Measurements from ENCODE around the gene NPTX2. TPM values are rescaled to one million over a fixed set of nuclear protein-coding genes. Genes with fewer than 3 reads are reported as not detected.

NPTX2 gene
- total and polyA plus RNA-seq, 11 donors: 0.21 to 32.0 (median 4.5) TPM

DNA sequence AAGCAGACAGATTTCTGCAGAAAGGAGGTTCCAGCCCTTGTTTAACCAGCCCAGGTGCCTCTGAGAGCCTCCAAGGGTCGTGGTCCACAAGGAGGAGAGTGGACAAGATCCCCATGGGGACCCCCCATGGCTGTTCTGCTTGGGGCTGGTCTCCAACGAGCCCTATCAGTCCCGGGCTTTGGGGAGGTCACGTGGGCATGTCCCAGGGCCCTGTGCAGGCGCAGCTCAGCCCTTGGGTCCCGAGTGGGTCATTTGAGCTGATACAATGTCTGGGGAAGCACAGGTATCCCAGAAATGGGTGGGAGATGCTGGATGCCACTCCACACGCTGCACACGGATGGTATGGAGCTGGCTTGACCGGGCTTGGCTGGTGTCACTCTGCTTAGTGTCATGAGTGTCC, 57.8 kb downstream of the NPTX2 start:
- intact Hi-C loops (cut with DNase I): no loop called here
- peaks cover 0 to 31% (median 0%) of the 10 kb centered on the region in 9 donors for H3K27me3 ChIP-seq
- no peak overlapping the region for H3K27ac ChIP-seq
- no peak for DNase-seq
- no peak overlapping the region for H3K4me3 ChIP-seq
- no peaks in the 10 kb centered on the region for H3K36me3 ChIP-seq
- peaks cover 0 to 16% (median 4%) of the 10 kb centered on the region in 12 donors for H3K9me3 ChIP-seq
- H3K4me1 ChIP-seq: no peaks in the 10 kb centered on the region
- WGBS, 4 donors: 50 to 71% (median 60%) methylated on average over 8 to 9 of the region's 9 CpGs
- no peak for ATAC-seq
- TF ChIP-seq, protein P1, sequence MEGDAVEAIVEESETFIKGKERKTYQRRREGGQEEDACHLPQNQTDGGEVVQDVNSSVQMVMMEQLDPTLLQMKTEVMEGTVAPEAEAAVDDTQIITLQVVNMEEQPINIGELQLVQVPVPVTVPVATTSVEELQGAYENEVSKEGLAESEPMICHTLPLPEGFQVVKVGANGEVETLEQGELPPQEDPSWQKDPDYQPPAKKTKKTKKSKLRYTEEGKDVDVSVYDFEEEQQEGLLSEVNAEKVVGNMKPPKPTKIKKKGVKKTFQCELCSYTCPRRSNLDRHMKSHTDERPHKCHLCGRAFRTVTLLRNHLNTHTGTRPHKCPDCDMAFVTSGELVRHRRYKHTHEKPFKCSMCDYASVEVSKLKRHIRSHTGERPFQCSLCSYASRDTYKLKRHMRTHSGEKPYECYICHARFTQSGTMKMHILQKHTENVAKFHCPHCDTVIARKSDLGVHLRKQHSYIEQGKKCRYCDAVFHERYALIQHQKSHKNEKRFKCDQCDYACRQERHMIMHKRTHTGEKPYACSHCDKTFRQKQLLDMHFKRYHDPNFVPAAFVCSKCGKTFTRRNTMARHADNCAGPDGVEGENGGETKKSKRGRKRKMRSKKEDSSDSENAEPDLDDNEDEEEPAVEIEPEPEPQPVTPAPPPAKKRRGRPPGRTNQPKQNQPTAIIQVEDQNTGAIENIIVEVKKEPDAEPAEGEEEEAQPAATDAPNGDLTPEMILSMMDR (IDR thresholded peaks at IDR 0.05): no peak
- TF ChIP-seq POLR2A (IDR thresholded peaks at IDR 0.05): no peak

DNA sequence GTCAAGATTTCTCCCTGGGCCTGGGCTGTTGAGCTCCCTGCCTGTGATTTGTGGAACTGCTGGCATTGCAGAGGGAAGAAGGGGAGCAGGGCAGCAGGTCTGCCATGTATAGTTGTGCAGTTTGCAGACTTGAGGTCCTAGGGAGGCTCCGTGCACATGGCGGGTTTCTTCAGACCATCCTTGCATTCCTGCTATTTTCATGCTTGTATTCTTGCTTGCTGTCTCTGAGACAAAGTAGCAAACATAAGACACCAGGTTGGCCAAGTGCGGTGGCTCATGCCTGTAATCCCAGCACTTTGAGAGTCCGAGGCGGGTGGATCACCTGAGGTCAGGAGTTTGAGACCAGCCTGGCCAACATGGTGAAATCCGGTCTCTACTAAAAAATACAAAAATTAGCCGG, 61.1 kb downstream of the NPTX2 start:
- Histone ChIP-seq H3K9me3 (peaks cover 0 to 8% (median 0%) of the 10 kb centered on the region in 12 donors), H3K4me1 (no peaks in the 10 kb centered on the region), H3K27ac (no peak overlapping the region), H3K36me3 (no peaks in the 10 kb centered on the region), H3K27me3 (peaks cover 0 to 13% (median 0%) of the 10 kb centered on the region in 9 donors), H3K4me3 (no peak overlapping the region)
- TF ChIP-seq POLR2A (IDR thresholded peaks at IDR 0.05): no peak
- ATAC-seq (no peak), DNase-seq (no peak)
- 87 to 93% (median 92%) methylated on average over 7 of the region's 7 CpGs for WGBS, 4 donors
- intact Hi-C loops (cut with DNase I): no loop called here

Other genes with a start within 250 kb of the NPTX2 start
- 1 to 10 TPM in 8 of 9 donors, under 1 TPM in 1; 0.64 to 2.7 (median 1.8) TPM for gene BAIAP2L1, start 216.2 kb upstream of the NPTX2 start, total RNA-seq
- 1 to 10 TPM; 2.1 to 2.3 TPM for gene BAIAP2L1, start 216.2 kb upstream of the NPTX2 start, polyA plus RNA-seq

Measured in heart left ventricle (tissue), 16 donors.